Neuronal stem cell (in vitro differentiated cells): ENCODE measurements around the gene ZSWIM6.
"Not testable (repeated sequence)": the region's sequence is repeated elsewhere in the genome, so short reads cannot be mapped to it uniquely, and the experiment has no call there.

Experiments
- DNase-seq: peaks from one replicate; pipeline ENCODE4 v3.0.0-alpha.2; 2013; ENCODE audit warnings: low spot score
- H2AFZ ChIP-seq: one replicate; pipeline ENCODE4 v1.6.1; 2013; ENCODE audit warnings: mild to moderate bottlenecking, low read length, inconsistent platforms
- H2AK5ac ChIP-seq: 2 replicates; pipeline ENCODE4 v1.6.1; 2013; ENCODE audit warnings: low read depth, mild to moderate bottlenecking, inconsistent platforms, low read length, moderate library complexity, mixed read lengths
- H2BK120ac ChIP-seq: 2 replicates; pipeline ENCODE4 v1.6.1; 2013; ENCODE audit warnings: low read depth, mild to moderate bottlenecking, inconsistent platforms, low read length, moderate library complexity, mixed read lengths
- H2BK12ac ChIP-seq: one replicate; pipeline ENCODE4 v1.6.1; 2013; ENCODE audit warnings: low read length, inconsistent platforms
- H2BK15ac ChIP-seq: 2 replicates; pipeline ENCODE4 v1.6.1; 2013; ENCODE audit warnings: mild to moderate bottlenecking, low read length, inconsistent platforms, mixed read lengths
- H2BK5ac ChIP-seq: one replicate; pipeline ENCODE4 v1.6.1; 2013; ENCODE audit warnings: inconsistent platforms, mild to moderate bottlenecking, low read length, moderate library complexity
- H3K14ac ChIP-seq: one replicate; pipeline ENCODE4 v1.6.1; 2013; ENCODE audit warnings: low read length, inconsistent platforms
- H3K18ac ChIP-seq: 2 replicates; pipeline ENCODE4 v1.6.1; 2013; ENCODE audit warnings: low read length, inconsistent platforms
- H3K23ac ChIP-seq: 2 replicates; pipeline ENCODE4 v1.6.1; 2013; ENCODE audit warnings: low read depth, mild to moderate bottlenecking, mixed read lengths, low read length, inconsistent platforms; ENCODE audit not compliant: poor library complexity
- H3K27ac ChIP-seq: replicated peaks from 3 replicates; pipeline ENCODE4 v1.5.1; 2013; ENCODE audit warnings: low read length, inconsistent platforms
- H3K27me3 ChIP-seq, 3 experiments: 2 replicates each; pipeline ENCODE4 v1.6.1; 2013; ENCODE audit warnings: low read length in 3 of 3, mild to moderate bottlenecking in 2 of 3, inconsistent platforms in 1 of 3, low read depth in 1 of 3, mixed read lengths in 1 of 3, moderate library complexity in 1 of 3; ENCODE audit not compliant: control insufficient read depth in 3 of 3, insufficient read depth in 3 of 3
- H3K36me3 ChIP-seq, 2 donors: replicated peaks in 1 of 2; 2 replicates each; pipeline ENCODE4 v1.6.1; 2013; ENCODE audit warnings: low read length in 2 of 2; ENCODE audit not compliant: control insufficient read depth in 2 of 2, insufficient read depth in 2 of 2
- H3K4ac ChIP-seq: 2 replicates; pipeline ENCODE4 v1.6.1; 2013; ENCODE audit warnings: inconsistent platforms, mild to moderate bottlenecking, low read length, moderate library complexity
- H3K4me1 ChIP-seq, 2 donors: 1 replicate in 1 of 2; 2 replicates in 1 of 2; pipeline ENCODE4 v1.6.1; 2013; ENCODE audit warnings: low read length in 2 of 2, low read depth in 1 of 2; ENCODE audit not compliant: control insufficient read depth in 2 of 2, insufficient read depth in 1 of 2
- H3K4me2 ChIP-seq: one replicate; pipeline ENCODE4 v1.6.1; 2013; ENCODE audit warnings: mild to moderate bottlenecking, low read length, inconsistent platforms; ENCODE audit not compliant: insufficient read depth, poor library complexity, severe bottlenecking
- H3K4me3 ChIP-seq, 2 donors: 2 replicates each; pipeline ENCODE4 v1.5.1; 2013; ENCODE audit warnings: low read length in 2 of 2, mild to moderate bottlenecking in 2 of 2, inconsistent platforms in 1 of 2, moderate library complexity in 1 of 2
- H3K79me1 ChIP-seq: one replicate; pipeline ENCODE4 v1.6.1; 2013; ENCODE audit warnings: low read depth, mild to moderate bottlenecking, inconsistent platforms, low read length, moderate library complexity
- H3K9ac ChIP-seq: one replicate; pipeline ENCODE4 v1.6.1; 2013; ENCODE audit warnings: mild to moderate bottlenecking, low read depth, low read length, inconsistent platforms; ENCODE audit not compliant: poor library complexity
- H3K9me3 ChIP-seq, 2 donors: replicated peaks in 1 of 2; 2 replicates each; pipeline versions ENCODE3 to v1.6.1; 2013; ENCODE audit warnings: low read length in 2 of 2, mild to moderate bottlenecking in 2 of 2, inconsistent platforms in 1 of 2, low read depth in 1 of 2, mixed read lengths in 1 of 2, moderate library complexity in 1 of 2; ENCODE audit not compliant: control insufficient read depth in 2 of 2, insufficient read depth in 1 of 2
- H4K8ac ChIP-seq: one replicate; pipeline ENCODE4 v1.6.1; 2013; ENCODE audit warnings: low read depth, mild to moderate bottlenecking, inconsistent platforms, low read length, moderate library complexity
- H4K91ac ChIP-seq: one replicate; pipeline ENCODE4 v1.6.1; 2013; ENCODE audit warnings: low read length, low read depth, mild to moderate bottlenecking, inconsistent platforms; ENCODE audit not compliant: poor library complexity
- WGBS, 2 donors: extraction: QIAGEN DNeasy Blood & Tissue Kit; methylation state at CpG; one replicate each; pipeline ENCODE4 v1.1.7; 2013; ENCODE audit warnings: missing lambda C conversion rate in 2 of 2, mixed read lengths in 1 of 2; ENCODE audit not compliant: insufficient read length in 2 of 2, insufficient replicate concordance in 1 of 2; ENCODE audit errors: extremely low coverage in 2 of 2; 5-methylcytosine and 5-hydroxymethylcytosine counted together

Gene ZSWIM6

DNA sequence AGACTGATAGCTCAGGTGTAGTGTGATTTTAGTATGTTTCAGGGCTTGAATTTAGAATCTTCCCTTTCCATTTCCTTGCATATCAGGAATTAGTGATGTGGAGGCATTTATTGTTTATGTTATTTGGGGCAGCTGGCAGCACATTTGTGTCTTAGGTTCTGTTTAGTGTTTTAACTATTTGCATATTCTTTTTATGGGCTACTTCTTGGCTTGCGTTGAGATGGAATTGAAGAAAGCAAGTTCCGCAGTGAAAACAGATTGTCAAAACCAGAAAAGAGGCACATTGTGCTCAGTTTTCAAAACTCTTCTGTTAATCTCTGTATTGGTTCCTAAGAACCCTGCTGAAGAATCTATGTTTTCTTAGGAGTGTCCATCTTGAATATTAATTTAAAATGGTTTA lies 80.3 kb downstream of the ZSWIM6 start:
- no peak overlapping the region for H3K4ac ChIP-seq
- no peak overlapping the region for H2BK12ac ChIP-seq
- peaks cover 23 to 31% of the 10 kb centered on the region in 2 donors for H3K4me1 ChIP-seq
- no peaks in the 10 kb centered on the region for H3K79me1 ChIP-seq
- no peak overlapping the region for H3K4me3 ChIP-seq
- H2BK120ac ChIP-seq: no peak overlapping the region
- no peak overlapping the region for H2AFZ ChIP-seq
- no peak for DNase-seq
- H3K4me2 ChIP-seq: no peak overlapping the region
- H3K27ac ChIP-seq: no peak overlapping the region
- H3K23ac ChIP-seq: no peak overlapping the region
- WGBS, 2 donors: no CpG with 5 or more reads among the region's 2 CpGs
- H3K18ac ChIP-seq: no peak overlapping the region
- H3K9me3 ChIP-seq: peaks cover 0 to 3% of the 10 kb centered on the region in 2 donors
- H2BK15ac ChIP-seq: no peak overlapping the region
- H3K36me3 ChIP-seq: peaks cover 0 to 16% of the 10 kb centered on the region in 2 donors
- no peak overlapping the region for H2BK5ac ChIP-seq
- H2AK5ac ChIP-seq: no peak overlapping the region
- no peak overlapping the region for H3K14ac ChIP-seq
- H3K9ac ChIP-seq: no peak overlapping the region
- H3K27me3 ChIP-seq: no peaks in the 10 kb centered on the region
- H4K91ac ChIP-seq: no peak overlapping the region
- no peak overlapping the region for H4K8ac ChIP-seq

GRCh38 chr5:61413205-61413604 lies 81.1 kb downstream of the ZSWIM6 start:
- DNase-seq, H2BK15ac ChIP-seq, H4K91ac ChIP-seq, H3K4me2 ChIP-seq, H3K23ac ChIP-seq, H2BK5ac ChIP-seq, H2BK12ac ChIP-seq, H3K27ac ChIP-seq, H2AK5ac ChIP-seq, H3K4me3 ChIP-seq, H3K4ac ChIP-seq, H4K8ac ChIP-seq, H3K27me3 ChIP-seq, H2BK120ac ChIP-seq, H3K9me3 ChIP-seq, H3K9ac ChIP-seq, H3K79me1 ChIP-seq, H3K14ac ChIP-seq, H2AFZ ChIP-seq, H3K18ac ChIP-seq: not testable (repeated sequence)
- Histone ChIP-seq H3K36me3 (peaks cover 0 to 16% of the 10 kb centered on the region in 2 donors), H3K4me1 (peaks cover 24 to 27% of the 10 kb centered on the region in 2 donors)
- no CpG with 5 or more reads among the region's 2 CpGs for WGBS, 2 donors

DNA sequence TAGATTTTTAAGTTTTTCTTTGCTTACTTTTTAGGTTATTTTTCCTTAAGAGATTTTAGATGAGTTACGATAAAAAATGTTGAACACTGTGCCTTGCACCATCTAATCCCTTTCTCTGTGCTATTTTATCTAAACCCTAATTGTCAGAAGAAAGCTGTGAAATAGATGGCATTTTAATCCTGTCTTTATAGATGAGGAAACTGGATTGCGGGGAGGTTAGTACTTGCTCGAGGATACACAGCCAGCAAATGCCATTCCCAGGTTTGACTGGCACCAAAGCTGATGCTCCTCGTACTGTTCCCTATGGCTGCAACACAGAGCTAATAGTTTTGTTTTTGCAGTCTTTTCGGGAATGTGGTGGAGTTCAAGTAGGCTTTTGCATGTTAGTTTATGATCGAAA lies 82.7 kb downstream of the ZSWIM6 start:
- H3K14ac ChIP-seq: no peak overlapping the region
- no peak for DNase-seq
- H3K4me2 ChIP-seq: no peak overlapping the region
- no peak overlapping the region for H4K91ac ChIP-seq
- WGBS, 2 donors: 100% methylated on average over 1 of the region's 6 CpGs; no CpG with 5 or more reads in 1 of the 2 donors
- no peak overlapping the region for H3K23ac ChIP-seq
- H2AK5ac ChIP-seq: no peak overlapping the region
- H4K8ac ChIP-seq: no peak overlapping the region
- H3K4me3 ChIP-seq: no peak overlapping the region
- H3K79me1 ChIP-seq: no peaks in the 10 kb centered on the region
- no peak overlapping the region for H3K9ac ChIP-seq
- H2BK15ac ChIP-seq: no peak overlapping the region
- H3K27ac ChIP-seq: no peak overlapping the region
- H3K18ac ChIP-seq: no peak overlapping the region
- H2BK120ac ChIP-seq: no peak overlapping the region
- no peak overlapping the region for H3K4ac ChIP-seq
- no peak overlapping the region for H2AFZ ChIP-seq
- no peak overlapping the region for H2BK5ac ChIP-seq
- no peaks in the 10 kb centered on the region for H3K27me3 ChIP-seq
- peaks cover 12 to 20% of the 10 kb centered on the region in 2 donors for H3K4me1 ChIP-seq
- peaks cover 0 to 16% of the 10 kb centered on the region in 2 donors for H3K36me3 ChIP-seq
- H2BK12ac ChIP-seq: no peak overlapping the region
- H3K9me3 ChIP-seq: peaks cover 0 to 7% of the 10 kb centered on the region in 2 donors

DNA sequence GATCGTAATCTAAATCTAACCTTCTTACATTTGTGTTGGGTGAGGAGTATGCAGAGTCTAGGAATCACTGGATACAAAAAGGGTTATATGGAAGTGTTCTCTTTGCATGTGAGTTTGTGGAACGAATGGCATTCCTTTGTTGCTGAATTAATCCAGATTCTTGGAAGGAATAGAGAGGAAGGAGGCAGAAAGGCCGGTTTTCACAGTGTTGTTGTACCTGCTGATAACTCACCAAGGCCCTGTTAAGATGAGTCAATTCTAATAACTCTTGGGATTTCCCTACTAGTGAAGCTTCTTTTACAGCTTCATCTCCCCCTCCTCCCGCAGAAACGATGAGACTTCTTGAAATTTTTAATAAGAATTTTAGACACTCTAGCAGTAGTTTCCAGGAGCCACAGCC lies 84.0 kb downstream of the ZSWIM6 start:
- Histone ChIP-seq H3K36me3 (peaks cover 0 to 12% of the 10 kb centered on the region in 2 donors), H3K4me2 (peak overlapping the region; percentile 14), H3K4ac (no peak overlapping the region), H3K9ac (no peak overlapping the region), H3K4me3 (no peak overlapping the region), H2BK12ac (no peak overlapping the region), H2BK5ac (no peak overlapping the region), H3K18ac (no peak overlapping the region), H2BK120ac (no peak overlapping the region), H3K27ac (peak overlapping the region; percentile 55), H3K79me1 (no peaks in the 10 kb centered on the region), H3K23ac (no peak overlapping the region), H2AK5ac (no peak overlapping the region), H4K91ac (no peak overlapping the region), H2AFZ (no peak overlapping the region), H3K27me3 (no peaks in the 10 kb centered on the region), H3K9me3 (peaks cover 0 to 8% of the 10 kb centered on the region in 2 donors), H3K14ac (no peak overlapping the region), H4K8ac (no peak overlapping the region), H2BK15ac (no peak overlapping the region), H3K4me1 (peaks cover 10 to 16% of the 10 kb centered on the region in 2 donors)
- WGBS, 2 donors: no CpG with 5 or more reads among the region's 5 CpGs
- peak; percentile 49 for DNase-seq
